Activated CD4-positive, alpha-beta T cell treated with anti-CD3 and anti-CD28 coated beads for 36 hours (primary cell): ENCODE results near the gene CPXM2. TPM values are rescaled to one million over a fixed set of nuclear protein-coding genes. Genes with fewer than 3 reads are reported as not detected.
A peak's percentile ranks its signal among the peaks of the same experiment; 100 is the strongest.

Experiments
- ATAC-seq: fragments of 200-7000 bp; cut with Tn5 transposase; one replicate; pipeline ENCODE4 v1.10.0; 2021; ENCODE audit warnings: mild to moderate bottlenecking, moderate library complexity
- CTCF ChIA-PET: fragments of 350-600 bp; sonication (Branson Sonifier 250); formaldehyde crosslinking; loops from one replicate; lab custom pipeline; 2021; ENCODE audit warnings: antibody characterized with exemption; lab: Charles Lee
- POLR2A ChIA-PET: fragments of 350-600 bp; sonication (Branson Sonifier 250); formaldehyde crosslinking; loops from one replicate; lab custom pipeline; 2021; ENCODE audit warnings: antibody characterized with exemption, inconsistent platforms; lab: Charles Lee
- DNase-seq: peaks from one replicate; pipeline ENCODE4 v3.0.0-alpha.2; 2020
- H3K27ac Mint-ChIP-seq: one replicate; pipeline ENCODE4 v1.8.0; 2021; ENCODE audit warnings: mixed read lengths
- H3K27me3 Mint-ChIP-seq: one replicate; pipeline ENCODE4 v1.8.0; 2021; ENCODE audit warnings: mixed read lengths
- H3K36me3 Mint-ChIP-seq: one replicate; pipeline ENCODE4 v1.8.0; 2021; ENCODE audit warnings: low read depth, mixed read lengths
- H3K4me1 Mint-ChIP-seq: one replicate; pipeline ENCODE4 v1.8.0; 2021; ENCODE audit warnings: mixed read lengths
- H3K4me3 Mint-ChIP-seq: one replicate; pipeline ENCODE4 v1.8.0; 2021; ENCODE audit warnings: mild to moderate bottlenecking, moderate library complexity, mixed read lengths
- H3K9me3 Mint-ChIP-seq: one replicate; pipeline ENCODE4 v1.8.0; 2021; ENCODE audit warnings: low read depth, mixed read lengths
- intact Hi-C, 2 experiments: fragments of 100-400 bp; cut with DNase I in 1 of 2; cut with micrococcal nuclease in 1 of 2; formaldehyde crosslinking; loops; one replicate each; pipeline versions ENCODE4 v1.14.2 to v1.15.1; 2022 to 2024; cut with DNase I, micrococcal nuclease
- total RNA-seq, 2 experiments: library from RNA; stranded (reverse); gene quantifications; one replicate each; pipeline ENCODE4 v1.2.3, GENCODE V29; 2021

The CPXM2 gene
- total RNA-seq, 2 experiments from 2014 or later: not detected

GRCh38 chr10:123774132-123774742 lies 117.4 kb downstream of the CPXM2 start:
- DNase-seq (no peak), ATAC-seq (no peak)
- Mint-ChIP-seq H3K27ac (no peak overlapping the region), H3K9me3 (peaks cover 10% of the 10 kb centered on the region), H3K36me3 (peaks cover 8% of the 10 kb centered on the region), H3K27me3 (peaks cover 29% of the 10 kb centered on the region), H3K4me1 (peaks cover 2% of the 10 kb centered on the region), H3K4me3 (no peak overlapping the region)
- intact Hi-C loops: no loop called here
- CTCF ChIA-PET: no interaction called here
- POLR2A ChIA-PET: no interaction called here

DNA sequence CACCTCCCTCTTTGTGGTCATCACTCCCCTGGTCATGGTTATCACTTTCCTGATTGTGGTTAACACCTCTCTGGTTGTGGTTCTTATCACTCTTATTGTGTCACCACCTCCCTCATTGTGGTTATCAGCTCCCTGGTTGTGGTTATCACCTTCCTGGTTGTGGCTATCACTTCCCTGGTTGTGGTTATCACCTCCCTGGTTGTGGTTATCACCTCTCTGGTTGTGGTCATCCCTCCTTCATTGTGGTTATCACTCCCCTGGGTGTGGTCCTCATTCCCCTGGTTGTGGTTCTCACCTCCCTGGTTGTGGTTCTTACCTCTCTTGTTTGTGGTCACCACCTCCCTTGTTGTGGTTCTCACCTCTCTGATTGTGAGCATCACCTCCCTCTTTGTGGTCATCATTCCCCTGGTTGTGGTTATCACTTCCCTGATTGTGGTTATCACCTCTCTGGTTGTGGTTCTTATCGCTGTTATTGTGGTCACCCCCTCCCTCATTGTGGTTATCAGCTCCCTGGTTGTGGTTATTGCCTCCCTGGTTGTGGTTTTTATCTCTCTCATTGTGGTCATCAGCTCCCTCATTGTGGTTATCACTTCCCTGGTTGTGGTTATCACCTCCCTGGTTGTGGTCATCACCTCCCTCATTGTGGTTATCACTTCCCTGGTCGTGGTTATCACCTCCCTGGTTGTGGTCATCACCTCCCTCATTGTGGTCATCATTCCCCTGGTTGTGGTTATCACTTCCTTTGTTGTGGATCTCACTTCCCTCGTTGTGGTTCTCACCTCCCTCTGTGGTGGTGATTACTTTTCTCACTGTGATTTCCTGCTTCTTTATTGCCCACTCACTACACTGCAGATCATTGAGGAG lies 118.7 kb downstream of the CPXM2 start:
- ChIA-PET POLR2A (no interaction called here), CTCF (no interaction called here)
- intact Hi-C loops: no loop called here
- peaks cover 8% of the 10 kb centered on the region for H3K36me3 Mint-ChIP-seq
- peaks cover 10% of the 10 kb centered on the region for H3K9me3 Mint-ChIP-seq
- H3K4me3 Mint-ChIP-seq: peak overlapping the region; percentile 67
- DNase-seq: peak; percentile 26
- H3K27me3 Mint-ChIP-seq: peaks cover 27% of the 10 kb centered on the region
- H3K27ac Mint-ChIP-seq: peak overlapping the region; percentile 78
- ATAC-seq: no peak
- H3K4me1 Mint-ChIP-seq: peaks cover 2% of the 10 kb centered on the region

- Mint-ChIP-seq H3K4me1 (peaks cover 2% of the 10 kb centered on the region), H3K27ac (no peak overlapping the region), H3K4me3 (peak overlapping the region; percentile 67), H3K27me3 (peaks cover 26% of the 10 kb centered on the region), H3K9me3 (peaks cover 10% of the 10 kb centered on the region), H3K36me3 (peaks cover 8% of the 10 kb centered on the region)
- DNase-seq: peak; percentile 7
- no peak for ATAC-seq
- ChIA-PET POLR2A (no interaction called here), CTCF (no interaction called here)
- intact Hi-C loops: no loop called here
Observed at GRCh38 chr10:123771877-123772644, 119.5 kb downstream of the CPXM2 start.

DNA sequence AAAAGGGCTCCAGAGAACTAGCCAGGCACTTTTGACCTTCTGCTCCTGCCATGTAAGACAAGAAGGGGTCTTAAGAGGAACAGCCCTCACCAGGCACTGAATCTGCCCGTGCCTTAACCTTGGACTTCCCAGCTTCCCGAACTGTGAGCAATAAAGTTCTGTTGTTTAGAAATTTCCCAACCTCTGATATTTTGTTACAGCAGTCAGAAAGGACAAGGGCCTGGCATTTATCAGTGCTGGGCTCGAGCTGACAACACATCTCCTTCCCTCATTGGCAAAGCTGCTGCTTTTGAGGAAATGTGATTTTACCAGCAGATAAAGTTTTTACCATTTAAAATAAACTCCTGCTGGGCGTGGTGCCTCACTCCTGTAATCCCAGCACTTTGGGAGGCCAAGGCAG lies 122.0 kb downstream of the CPXM2 start:
- intact Hi-C loops: no loop called here
- ATAC-seq: no peak
- H3K4me1 Mint-ChIP-seq: peaks cover 2% of the 10 kb centered on the region
- DNase-seq: no peak
- peaks cover 10% of the 10 kb centered on the region for H3K9me3 Mint-ChIP-seq
- no peak overlapping the region for H3K4me3 Mint-ChIP-seq
- ChIA-PET POLR2A (no interaction called here), CTCF (interaction anchor here (0.7 kb wide), 1 partner anchor 196 kb away, joined by 3 read pairs; no protein-coding TSS in a partner anchor)
- H3K27ac Mint-ChIP-seq: no peak overlapping the region
- H3K36me3 Mint-ChIP-seq: peaks cover 8% of the 10 kb centered on the region
- peaks cover 27% of the 10 kb centered on the region for H3K27me3 Mint-ChIP-seq

GRCh38 chr10:123766761-123767160 lies 124.8 kb downstream of the CPXM2 start:
- H3K36me3 Mint-ChIP-seq: no peaks in the 10 kb centered on the region
- DNase-seq (no peak), ATAC-seq (no peak)
- peaks cover 39% of the 10 kb centered on the region for H3K27me3 Mint-ChIP-seq
- no peaks in the 10 kb centered on the region for H3K4me1 Mint-ChIP-seq
- no peak overlapping the region for H3K4me3 Mint-ChIP-seq
- no peak overlapping the region for H3K27ac Mint-ChIP-seq
- no peaks in the 10 kb centered on the region for H3K9me3 Mint-ChIP-seq
- ChIA-PET CTCF (no interaction called here), POLR2A (no interaction called here)
- intact Hi-C loops: no loop called here

DNA sequence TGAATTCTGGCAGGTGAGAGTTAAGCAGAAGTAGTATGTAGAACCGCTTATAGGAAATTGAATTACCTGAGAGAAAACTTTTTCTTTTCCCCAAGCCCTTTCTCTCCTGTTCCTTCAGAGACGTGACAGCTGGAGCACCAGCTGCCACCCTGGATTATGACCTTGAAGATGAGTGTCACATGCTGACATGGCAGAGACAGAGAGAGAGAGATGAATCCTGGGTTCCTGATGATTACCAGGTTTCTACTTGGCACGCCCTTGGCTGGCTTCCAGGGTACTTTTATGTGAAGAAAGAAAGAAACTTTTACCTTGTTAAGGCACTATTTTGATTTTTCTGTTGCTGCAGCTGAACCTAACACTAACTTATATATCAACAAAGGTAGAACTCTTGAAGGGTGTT lies 125.6 kb downstream of the CPXM2 start:
- no peaks in the 10 kb centered on the region for H3K9me3 Mint-ChIP-seq
- ChIA-PET POLR2A (no interaction called here), CTCF (no interaction called here)
- no peak for ATAC-seq
- H3K27me3 Mint-ChIP-seq: peaks cover 37% of the 10 kb centered on the region
- intact Hi-C loops: no loop called here
- H3K27ac Mint-ChIP-seq: no peak overlapping the region
- no peak overlapping the region for H3K4me3 Mint-ChIP-seq
- DNase-seq: no peak
- no peaks in the 10 kb centered on the region for H3K4me1 Mint-ChIP-seq
- no peaks in the 10 kb centered on the region for H3K36me3 Mint-ChIP-seq

GRCh38 chr10:123761666-123762230 lies 129.9 kb downstream of the CPXM2 start:
- intact Hi-C loops: no loop called here
- Mint-ChIP-seq H3K9me3 (no peaks in the 10 kb centered on the region), H3K36me3 (no peaks in the 10 kb centered on the region), H3K27me3 (peaks cover 32% of the 10 kb centered on the region), H3K4me3 (no peak overlapping the region), H3K4me1 (no peaks in the 10 kb centered on the region), H3K27ac (no peak overlapping the region)
- DNase-seq (no peak), ATAC-seq (no peak)
- ChIA-PET CTCF (interaction anchor here (0.8 kb wide), 1 partner anchor 175 kb away, joined by 4 read pairs; no protein-coding TSS in a partner anchor), POLR2A (no interaction called here)

GRCh38 chr10:123761038-123761428 lies 130.6 kb downstream of the CPXM2 start:
- peaks cover 30% of the 10 kb centered on the region for H3K27me3 Mint-ChIP-seq
- CTCF ChIA-PET: interaction anchor here (0.8 kb wide), 1 partner anchor 175 kb away, joined by 4 read pairs; no protein-coding TSS in a partner anchor
- intact Hi-C loops: no loop called here
- H3K4me3 Mint-ChIP-seq: no peak overlapping the region
- no peaks in the 10 kb centered on the region for H3K4me1 Mint-ChIP-seq
- DNase-seq: no peak
- ATAC-seq: no peak
- POLR2A ChIA-PET: no interaction called here
- no peaks in the 10 kb centered on the region for H3K9me3 Mint-ChIP-seq
- no peak overlapping the region for H3K27ac Mint-ChIP-seq
- no peaks in the 10 kb centered on the region for H3K36me3 Mint-ChIP-seq

DNA sequence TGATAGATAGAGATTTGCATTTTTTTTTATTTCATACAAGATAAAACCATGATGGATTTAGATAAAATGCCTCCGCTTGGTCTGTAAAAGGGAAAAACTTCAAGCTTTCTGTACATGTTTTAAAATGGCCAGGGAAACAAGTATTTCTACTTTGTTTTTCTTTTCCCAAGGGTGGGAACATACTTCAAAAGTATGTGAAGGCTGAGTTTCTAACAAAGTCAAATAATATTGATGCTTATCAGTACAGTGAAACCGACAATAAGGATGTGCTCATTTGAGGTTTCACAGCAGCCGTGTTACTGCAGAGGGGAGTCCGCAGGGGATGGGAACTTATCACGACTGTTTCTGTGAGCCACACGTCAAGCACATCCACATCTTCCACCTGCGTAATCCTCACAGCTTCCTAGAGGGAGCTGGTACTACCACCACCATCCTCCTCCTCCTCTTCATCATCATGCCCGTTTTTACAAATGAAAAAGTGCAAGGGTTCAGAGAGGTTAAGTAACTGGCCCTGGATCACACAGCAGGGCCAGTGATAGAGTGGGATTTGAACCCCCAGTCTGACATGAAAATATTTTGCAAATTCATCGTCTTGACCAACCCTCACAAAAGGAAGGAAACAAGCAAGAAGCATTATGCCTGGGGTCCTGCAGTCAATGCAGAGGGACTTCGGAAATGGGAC lies 131.1 kb downstream of the CPXM2 start:
- no peaks in the 10 kb centered on the region for H3K36me3 Mint-ChIP-seq
- H3K27me3 Mint-ChIP-seq: peaks cover 26% of the 10 kb centered on the region
- H3K27ac Mint-ChIP-seq: no peak overlapping the region
- H3K4me3 Mint-ChIP-seq: no peak overlapping the region
- ChIA-PET POLR2A (no interaction called here), CTCF (no interaction called here)
- no peak for ATAC-seq
- intact Hi-C loops: no loop called here
- no peaks in the 10 kb centered on the region for H3K4me1 Mint-ChIP-seq
- no peaks in the 10 kb centered on the region for H3K9me3 Mint-ChIP-seq
- DNase-seq: no peak

DNA sequence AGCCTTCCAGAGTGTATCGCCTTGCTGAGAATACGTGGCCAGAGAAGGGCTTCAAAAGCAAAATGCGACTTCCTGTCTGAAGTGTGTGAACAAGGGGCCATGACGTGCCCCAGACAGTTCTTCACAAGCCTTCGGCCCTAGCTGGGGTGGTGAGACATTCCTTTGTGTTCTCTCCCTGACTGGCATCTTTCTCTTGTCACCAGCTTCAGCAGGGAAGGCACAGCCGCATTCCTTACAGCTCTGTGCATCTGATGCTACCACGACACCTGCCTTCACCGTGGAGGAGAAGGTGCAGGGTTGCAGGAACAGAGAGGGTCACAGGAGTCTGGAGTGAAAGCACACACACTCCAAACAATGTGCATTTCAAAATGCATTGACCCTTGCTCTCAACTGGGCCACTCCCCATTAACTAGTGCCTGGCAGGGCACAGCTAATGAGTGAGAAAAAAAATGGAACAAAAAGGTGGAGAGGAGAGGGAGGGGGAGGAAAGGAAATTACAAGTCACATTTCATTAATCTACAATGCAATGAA lies 132.0 kb downstream of the CPXM2 start:
- peaks cover 27% of the 10 kb centered on the region for H3K27me3 Mint-ChIP-seq
- ChIA-PET POLR2A (no interaction called here), CTCF (no interaction called here)

DNA sequence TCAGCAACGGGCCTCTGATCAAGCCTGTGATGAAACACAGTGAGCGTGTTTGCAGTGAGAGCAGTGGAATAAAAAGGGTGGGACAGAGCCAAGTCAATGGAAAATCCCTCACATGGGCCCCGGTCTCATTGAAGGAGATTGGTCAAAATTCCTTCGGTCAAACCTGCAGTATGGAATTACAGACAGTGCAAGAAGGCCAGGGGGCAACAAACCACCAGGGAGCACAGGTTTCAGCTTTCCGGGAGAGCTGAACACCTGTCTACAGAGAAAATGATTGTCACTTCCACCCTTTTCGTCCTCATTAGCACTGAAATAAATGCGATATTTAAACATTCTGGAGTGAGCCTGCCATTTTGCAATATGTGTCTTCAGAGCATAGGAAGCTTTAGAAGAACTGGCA lies 132.6 kb downstream of the CPXM2 start:
- peaks cover 27% of the 10 kb centered on the region for H3K27me3 Mint-ChIP-seq
- ChIA-PET CTCF (no interaction called here), POLR2A (no interaction called here)
- H3K9me3 Mint-ChIP-seq: no peaks in the 10 kb centered on the region
- intact Hi-C loops: no loop called here
- no peak overlapping the region for H3K4me3 Mint-ChIP-seq
- no peak for ATAC-seq
- H3K36me3 Mint-ChIP-seq: no peaks in the 10 kb centered on the region
- H3K27ac Mint-ChIP-seq: no peak overlapping the region
- no peak for DNase-seq
- H3K4me1 Mint-ChIP-seq: no peaks in the 10 kb centered on the region

More for the DNA sequence above, 132.0 kb downstream of the CPXM2 start:
- intact Hi-C loops: no loop called here
- no peaks in the 10 kb centered on the region for H3K9me3 Mint-ChIP-seq
- no peak for ATAC-seq
- DNase-seq: no peak
- no peak overlapping the region for H3K27ac Mint-ChIP-seq
- no peaks in the 10 kb centered on the region for H3K4me1 Mint-ChIP-seq
- H3K36me3 Mint-ChIP-seq: no peaks in the 10 kb centered on the region
- no peak overlapping the region for H3K4me3 Mint-ChIP-seq
